H9 (cell line): ENCODE measurements around the gene SUOX. TPM values are rescaled to one million over a fixed set of nuclear protein-coding genes. Genes with fewer than 3 reads are reported as not detected.

Experiments used
- DNase-seq: peaks from one replicate; pipeline ENCODE4 v3.0.0-alpha.2; 2017
- H2AFZ ChIP-seq: one replicate; pipeline ENCODE4 v1.6.1; 2013; ENCODE audit warnings: mild to moderate bottlenecking, low read length, control low read depth, moderate library complexity
- H2AK5ac ChIP-seq: 2 replicates; pipeline ENCODE4 v1.6.1; 2013; ENCODE audit warnings: low read length, control low read depth, mixed read lengths; ENCODE audit not compliant: insufficient read length
- H2BK120ac ChIP-seq: one replicate; pipeline ENCODE4 v1.6.1; 2013; ENCODE audit warnings: low read depth, mild to moderate bottlenecking, low read length, control low read depth, inconsistent platforms; ENCODE audit not compliant: poor library complexity, severe bottlenecking
- H2BK12ac ChIP-seq: 2 replicates; pipeline ENCODE4 v1.6.1; 2013; ENCODE audit warnings: low read length, control low read depth, mixed read lengths, low read depth; ENCODE audit not compliant: insufficient read length
- H2BK15ac ChIP-seq: 2 replicates; pipeline ENCODE4 v1.6.1; 2013; ENCODE audit warnings: low read depth, low read length, control low read depth
- H2BK20ac ChIP-seq: one replicate; pipeline ENCODE4 v1.6.1; 2013; ENCODE audit warnings: low read depth, mild to moderate bottlenecking, low read length, control low read depth, inconsistent platforms; ENCODE audit not compliant: poor library complexity, severe bottlenecking
- H2BK5ac ChIP-seq: 2 replicates; pipeline ENCODE4 v1.6.1; 2013; ENCODE audit warnings: low read length, control low read depth, mixed read lengths; ENCODE audit not compliant: insufficient read length
- H3K14ac ChIP-seq: 2 replicates; pipeline ENCODE4 v1.6.1; 2013; ENCODE audit warnings: low read length, control low read depth; ENCODE audit not compliant: insufficient read depth
- H3K18ac ChIP-seq: 2 replicates; pipeline ENCODE4 v1.6.1; 2013; ENCODE audit warnings: low read depth, mild to moderate bottlenecking, mixed read lengths, low read length, control low read depth; ENCODE audit not compliant: insufficient read length
- H3K23ac ChIP-seq: 2 replicates; pipeline ENCODE4 v1.6.1; 2013; ENCODE audit warnings: low read length, control low read depth, mixed read lengths, low read depth; ENCODE audit not compliant: insufficient read length
- H3K23me2 ChIP-seq: 2 replicates; pipeline ENCODE4 v1.6.1; 2013; ENCODE audit warnings: low read depth, mild to moderate bottlenecking, mixed read lengths, low read length, control low read depth; ENCODE audit not compliant: insufficient read length, poor library complexity, severe bottlenecking
- H3K27ac ChIP-seq: 2 replicates; pipeline ENCODE4 v1.5.1; 2013; ENCODE audit warnings: low read length, control low read depth, mixed read lengths, low read depth; ENCODE audit not compliant: insufficient read length
- H3K27me3 ChIP-seq: 2 replicates; pipeline ENCODE4 v1.6.1; 2013; ENCODE audit warnings: low read length, control low read depth, inconsistent platforms; ENCODE audit not compliant: insufficient read depth
- H3K4ac ChIP-seq: 2 replicates; pipeline ENCODE4 v1.6.1; 2013; ENCODE audit warnings: low read depth, mild to moderate bottlenecking, control low read depth, inconsistent platforms, low read length, moderate library complexity
- H3K4me1 ChIP-seq: 2 replicates; pipeline ENCODE4 v1.6.1; 2013; ENCODE audit warnings: low read length, control low read depth, inconsistent platforms; ENCODE audit not compliant: insufficient read depth
- H3K4me2 ChIP-seq: 2 replicates; pipeline ENCODE4 v1.6.1; 2013; ENCODE audit warnings: low read length, control low read depth, mixed read lengths; ENCODE audit not compliant: insufficient read length, insufficient read depth
- H3K56ac ChIP-seq: 2 replicates; pipeline ENCODE4 v1.6.1; 2013; ENCODE audit warnings: low read depth, mild to moderate bottlenecking, mixed read lengths, low read length, control low read depth; ENCODE audit not compliant: insufficient read length
- H3K79me1 ChIP-seq: 2 replicates; pipeline ENCODE4 v1.6.1; 2013; ENCODE audit warnings: low read depth, mild to moderate bottlenecking, moderate library complexity, low read length, control low read depth, inconsistent platforms; ENCODE audit not compliant: insufficient read depth, poor library complexity, severe bottlenecking
- H3K79me2 ChIP-seq: 2 replicates; pipeline ENCODE4 v1.6.1; 2013; ENCODE audit warnings: low read length, control low read depth, inconsistent platforms; ENCODE audit not compliant: insufficient read depth
- H3K9ac ChIP-seq: 2 replicates; pipeline ENCODE4 v1.6.1; 2013; ENCODE audit warnings: low read length, control low read depth, mixed read lengths; ENCODE audit not compliant: insufficient read length; ENCODE audit errors: extremely low read depth
- H3K9me3 ChIP-seq: one replicate; pipeline ENCODE4 v1.6.1; 2013; ENCODE audit warnings: low read depth, low read length, inconsistent platforms; ENCODE audit not compliant: control insufficient read depth
- H3T11ph ChIP-seq: one replicate; pipeline ENCODE4 v1.6.1; 2013; ENCODE audit warnings: mild to moderate bottlenecking, low read length, control low read depth, inconsistent platforms
- H4K20me1 ChIP-seq: one replicate; pipeline ENCODE4 v1.6.1; 2013; ENCODE audit not compliant: control insufficient read depth, insufficient read length, insufficient read depth
- H4K5ac ChIP-seq: 2 replicates; pipeline ENCODE4 v1.6.1; 2013; ENCODE audit warnings: low read depth, mild to moderate bottlenecking, mixed read lengths, low read length, control low read depth; ENCODE audit not compliant: insufficient read length
- H4K8ac ChIP-seq: replicated peaks from 2 replicates; pipeline ENCODE4 v1.6.1; 2013; ENCODE audit warnings: low read length, control low read depth, mixed read lengths, low read depth; ENCODE audit not compliant: insufficient read length
- H4K91ac ChIP-seq: 2 replicates; pipeline ENCODE4 v1.6.1; 2013; ENCODE audit warnings: low read depth, mild to moderate bottlenecking, moderate library complexity, mixed read lengths, low read length, control low read depth; ENCODE audit not compliant: insufficient read length
- H3K27ac Mint-ChIP-seq, 3 experiments: 2 replicates in 2 of 3; 3 replicates in 1 of 3; pipeline ENCODE4 v1.8.0; 2020 to 2021; ENCODE audit warnings: mixed read lengths in 3 of 3, mild to moderate bottlenecking in 1 of 3, moderate library complexity in 1 of 3
- H3K27me3 Mint-ChIP-seq: 2 replicates; pipeline ENCODE4 v1.8.0; 2021; ENCODE audit warnings: low read depth, mild to moderate bottlenecking, moderate library complexity, mixed read lengths
- H3K36me3 Mint-ChIP-seq, 3 experiments: 2 replicates in 2 of 3; 3 replicates in 1 of 3; pipeline ENCODE4 v1.8.0; 2020 to 2021; ENCODE audit warnings: low read depth in 3 of 3, mixed read lengths in 3 of 3; ENCODE audit not compliant: insufficient read depth in 1 of 3
- H3K4me1 Mint-ChIP-seq, 2 experiments: 2 replicates each; pipeline ENCODE4 v1.8.0; 2020; ENCODE audit warnings: mixed read lengths in 2 of 2
- H3K4me3 Mint-ChIP-seq, 2 experiments: 2 replicates in 1 of 2; 3 replicates in 1 of 2; pipeline ENCODE4 v1.8.0; 2020 to 2021; ENCODE audit warnings: mild to moderate bottlenecking in 2 of 2, mixed read lengths in 2 of 2, moderate library complexity in 1 of 2
- H3K9me3 Mint-ChIP-seq, 2 experiments: 2 replicates in 1 of 2; 3 replicates in 1 of 2; pipeline ENCODE4 v1.8.0; 2020; ENCODE audit warnings: mild to moderate bottlenecking in 2 of 2, mixed read lengths in 2 of 2, moderate library complexity in 1 of 2
- whole genome bisulfite sequencing: extraction: QIAGEN DNeasy Blood & Tissue Kit; methylation state at CpG from one replicate; pipeline ENCODE4 v1.1.7; 2013; ENCODE audit warnings: missing lambda C conversion rate, low lambda C conversion rate, mixed read lengths; ENCODE audit not compliant: insufficient read length; ENCODE audit errors: extremely low coverage; 5-methylcytosine and 5-hydroxymethylcytosine counted together
- total RNA-seq: library from RNA; stranded (reverse); gene quantifications from 2 replicates; pipeline ENCODE4 v1.2.1, GENCODE V29; 2021
- TF ChIP-seq, protein P1 (sequence below): fragments of 200-600 bp; sonication (generic); conservative IDR thresholded peaks from 3 replicates; pipeline ENCODE4 v1.8.0; 2021; ENCODE audit warnings: antibody characterized with exemption, mild to moderate bottlenecking

The SUOX gene
- total RNA-seq, 1 experiment from 2014 or later: 21.0 TPM

GRCh38 chr12:56014205-56014604 is 17.1 kb downstream of the SUOX start:
- Histone ChIP-seq H3K79me1 (no peaks in the 10 kb centered on the region), H3K79me2 (no peaks in the 10 kb centered on the region), H4K20me1 (no peaks in the 10 kb centered on the region), H2BK15ac (no peak overlapping the region), H2BK12ac (no peak overlapping the region), H2BK20ac (no peak overlapping the region), H3K23me2 (no peaks in the 10 kb centered on the region), H3K18ac (no peak overlapping the region), H3K23ac (no peak overlapping the region), H3K4ac (no peak overlapping the region), H4K5ac (no peak overlapping the region), H3K9ac (no peak overlapping the region), H3K27ac (no peak overlapping the region), H3K14ac (no peak overlapping the region), H4K8ac (no peak overlapping the region), H3T11ph (no peak overlapping the region), H3K56ac (no peak overlapping the region), H3K4me2 (no peak overlapping the region), H2BK5ac (no peak overlapping the region), H4K91ac (no peak overlapping the region), H2AK5ac (no peak overlapping the region), H3K9me3 (no peaks in the 10 kb centered on the region), H2BK120ac (no peak overlapping the region), H2AFZ (no peak overlapping the region), H3K27me3 (no peaks in the 10 kb centered on the region), H3K4me1 (no peaks in the 10 kb centered on the region)
- WGBS: no CpG with 5 or more reads among the region's 2 CpGs
- TF ChIP-seq, protein P1, sequence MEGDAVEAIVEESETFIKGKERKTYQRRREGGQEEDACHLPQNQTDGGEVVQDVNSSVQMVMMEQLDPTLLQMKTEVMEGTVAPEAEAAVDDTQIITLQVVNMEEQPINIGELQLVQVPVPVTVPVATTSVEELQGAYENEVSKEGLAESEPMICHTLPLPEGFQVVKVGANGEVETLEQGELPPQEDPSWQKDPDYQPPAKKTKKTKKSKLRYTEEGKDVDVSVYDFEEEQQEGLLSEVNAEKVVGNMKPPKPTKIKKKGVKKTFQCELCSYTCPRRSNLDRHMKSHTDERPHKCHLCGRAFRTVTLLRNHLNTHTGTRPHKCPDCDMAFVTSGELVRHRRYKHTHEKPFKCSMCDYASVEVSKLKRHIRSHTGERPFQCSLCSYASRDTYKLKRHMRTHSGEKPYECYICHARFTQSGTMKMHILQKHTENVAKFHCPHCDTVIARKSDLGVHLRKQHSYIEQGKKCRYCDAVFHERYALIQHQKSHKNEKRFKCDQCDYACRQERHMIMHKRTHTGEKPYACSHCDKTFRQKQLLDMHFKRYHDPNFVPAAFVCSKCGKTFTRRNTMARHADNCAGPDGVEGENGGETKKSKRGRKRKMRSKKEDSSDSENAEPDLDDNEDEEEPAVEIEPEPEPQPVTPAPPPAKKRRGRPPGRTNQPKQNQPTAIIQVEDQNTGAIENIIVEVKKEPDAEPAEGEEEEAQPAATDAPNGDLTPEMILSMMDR: no peak
- Mint-ChIP-seq H3K27ac (no peak overlapping the region), H3K4me3 (no peak overlapping the region), H3K4me1 (no peaks in the 10 kb centered on the region; a peak in 1 of 4 replicates), H3K36me3 (peaks cover 5 to 19% (median 13%) of the 10 kb centered on the region in 3 experiments), H3K9me3 (no peaks in the 10 kb centered on the region), H3K27me3 (no peaks in the 10 kb centered on the region)
- DNase-seq: no peak
